CD14-positive monocyte (primary cell): Measurements from ENCODE around the gene MRGPRD. TPM values are rescaled to one million over a fixed set of nuclear protein-coding genes. Genes with fewer than 3 reads are reported as not detected.

Experiments used
- DNase-seq, 3 donors: peaks; one replicate each; pipeline ENCODE4 v3.0.0-alpha.2; 2011 to 2022
- H2AFZ ChIP-seq: 2 replicates; pipeline ENCODE4 v1.6.0; 2012; ENCODE audit warnings: mild to moderate bottlenecking, low read depth, low read length, inconsistent platforms; ENCODE audit not compliant: insufficient read depth, poor library complexity, severe bottlenecking
- H3K27ac ChIP-seq, 2 donors: 1 replicate in 1 of 2; 2 replicates in 1 of 2; pipeline ENCODE4 v1.5.1; 2012 to 2013; ENCODE audit warnings: low read length in 2 of 2, control low read depth in 1 of 2, inconsistent platforms in 1 of 2, low read depth in 1 of 2, mild to moderate bottlenecking in 1 of 2
- H3K27me3 ChIP-seq, 2 donors: one replicate each; pipeline versions ENCODE4 v1.6.0 to v1.6.1; 2011 to 2013; ENCODE audit warnings: low read length in 2 of 2; ENCODE audit not compliant: control insufficient read depth in 2 of 2, insufficient read depth in 2 of 2
- H3K36me3 ChIP-seq, 2 donors: replicated peaks in 1 of 2; 1 replicate in 1 of 2; 2 replicates in 1 of 2; pipeline versions ENCODE4 v1.5.1 to v1.6.1; 2012 to 2013; ENCODE audit warnings: low read length in 2 of 2, control low read depth in 1 of 2, inconsistent platforms in 1 of 2, mild to moderate bottlenecking in 1 of 2; ENCODE audit not compliant: insufficient read depth in 2 of 2, control insufficient read depth in 1 of 2
- H3K4me1 ChIP-seq, 2 donors: 1 replicate in 1 of 2; 2 replicates in 1 of 2; pipeline versions ENCODE4 v1.5.1 to v1.6.1; 2012 to 2013; ENCODE audit warnings: low read length in 2 of 2, control low read depth in 1 of 2, inconsistent platforms in 1 of 2, mild to moderate bottlenecking in 1 of 2, moderate library complexity in 1 of 2; ENCODE audit not compliant: insufficient read depth in 2 of 2, control insufficient read depth in 1 of 2
- H3K4me2 ChIP-seq: replicated peaks from 2 replicates; pipeline ENCODE3; 2012; ENCODE audit warnings: low read length, moderate library complexity, mild to moderate bottlenecking; ENCODE audit not compliant: poor library complexity, severe bottlenecking; ENCODE audit errors: extremely low read depth
- H3K4me3 ChIP-seq, 3 experiments: fragments of 200-600 bp in 1 of 3; sonication (generic) in 1 of 3; replicated peaks in 1 of 3; 1 replicate in 2 of 3; 2 replicates in 1 of 3; pipeline ENCODE4 v1.5.1; 2011 to 2013; ENCODE audit warnings: low read length in 3 of 3, mild to moderate bottlenecking in 3 of 3, control low read depth in 2 of 3, low read depth in 2 of 3, inconsistent platforms in 1 of 3, moderate library complexity in 1 of 3
- H3K79me2 ChIP-seq: 2 replicates; pipeline ENCODE4 v1.6.0; 2012; ENCODE audit warnings: mild to moderate bottlenecking, control low read depth, inconsistent platforms, low read length, moderate library complexity; ENCODE audit not compliant: insufficient read depth
- H3K9ac ChIP-seq: 2 replicates; pipeline ENCODE4 v1.6.0; 2017; ENCODE audit warnings: low read length, mild to moderate bottlenecking; ENCODE audit not compliant: insufficient read depth, poor library complexity, severe bottlenecking
- H3K9me3 ChIP-seq, 2 donors: replicated peaks in 1 of 2; 1 replicate in 1 of 2; 2 replicates in 1 of 2; pipeline versions ENCODE4 v1.5.1 to v1.6.1; 2012 to 2013; ENCODE audit warnings: low read length in 2 of 2, control low read depth in 1 of 2; ENCODE audit not compliant: control insufficient read depth in 1 of 2, insufficient read depth in 1 of 2
- H4K20me1 ChIP-seq: 2 replicates; pipeline ENCODE4 v1.6.0; 2012; ENCODE audit warnings: mild to moderate bottlenecking, low read length, control low read depth, moderate library complexity; ENCODE audit not compliant: insufficient read depth
- H3K27ac Mint-ChIP-seq, 7 donors: one replicate each; pipeline ENCODE4 v1.8.0; 2020; ENCODE audit warnings: mild to moderate bottlenecking in 7 of 7, mixed read lengths in 7 of 7, moderate library complexity in 6 of 7, inconsistent platforms in 2 of 7
- H3K27me3 Mint-ChIP-seq, 3 donors: one replicate each; pipeline ENCODE4 v1.8.0; 2021 to 2022; ENCODE audit warnings: low read depth in 3 of 3, mild to moderate bottlenecking in 3 of 3, mixed read lengths in 3 of 3, moderate library complexity in 3 of 3, inconsistent platforms in 1 of 3
- H3K36me3 Mint-ChIP-seq, 2 donors: one replicate each; pipeline ENCODE4 v1.8.0; 2020; ENCODE audit warnings: mixed read lengths in 2 of 2, inconsistent platforms in 1 of 2, mild to moderate bottlenecking in 1 of 2
- H3K4me1 Mint-ChIP-seq: one replicate; pipeline ENCODE4 v1.8.0; 2020; ENCODE audit warnings: mild to moderate bottlenecking, mixed read lengths
- H3K4me3 Mint-ChIP-seq, 2 donors: one replicate each; pipeline ENCODE4 v1.8.0; 2020; ENCODE audit warnings: mild to moderate bottlenecking in 2 of 2, mixed read lengths in 2 of 2, moderate library complexity in 1 of 2
- H3K9me3 Mint-ChIP-seq, 7 donors: one replicate each; pipeline ENCODE4 v1.8.0; 2020 to 2022; ENCODE audit warnings: mixed read lengths in 7 of 7, mild to moderate bottlenecking in 6 of 7, moderate library complexity in 6 of 7, inconsistent platforms in 2 of 7
- WGBS: methylation state at CpG from one replicate; pipeline ENCODE4 v1.1.5; 2013; ENCODE audit warnings: missing lambda C conversion rate; ENCODE audit not compliant: insufficient coverage; 5-methylcytosine and 5-hydroxymethylcytosine counted together
- intact Hi-C, 2 donors: fragments of 100-400 bp; cut with micrococcal nuclease; formaldehyde crosslinking; loops; one replicate each; pipeline versions ENCODE4 v1.15.0 to v1.15.1; 2023
- polyA plus RNA-seq, 3 donors: library from polyadenylated mRNA; depleted of rRNA in 1 of 3; unstranded in 2 of 3; stranded (reverse) in 1 of 3; fragments of 300-500 nt in 2 of 3; fragments of >200 nt in 1 of 3; fragmentation: Illumina TruSeq in 2 of 3; gene quantifications; 1 replicate in 2 of 3; 2 replicates in 1 of 3; pipeline ENCODE4 v1.2.3, GENCODE V29; 2012 to 2021
- TF ChIP-seq, protein P1 (sequence below): fragments of 200-600 bp; IDR thresholded peaks from one replicate; pipeline ENCODE4 v1.8.0; 2022; ENCODE audit warnings: antibody characterized with exemption, mild to moderate bottlenecking

MRGPRD gene
- polyA plus RNA-seq, 3 donors = not detected

DNA sequence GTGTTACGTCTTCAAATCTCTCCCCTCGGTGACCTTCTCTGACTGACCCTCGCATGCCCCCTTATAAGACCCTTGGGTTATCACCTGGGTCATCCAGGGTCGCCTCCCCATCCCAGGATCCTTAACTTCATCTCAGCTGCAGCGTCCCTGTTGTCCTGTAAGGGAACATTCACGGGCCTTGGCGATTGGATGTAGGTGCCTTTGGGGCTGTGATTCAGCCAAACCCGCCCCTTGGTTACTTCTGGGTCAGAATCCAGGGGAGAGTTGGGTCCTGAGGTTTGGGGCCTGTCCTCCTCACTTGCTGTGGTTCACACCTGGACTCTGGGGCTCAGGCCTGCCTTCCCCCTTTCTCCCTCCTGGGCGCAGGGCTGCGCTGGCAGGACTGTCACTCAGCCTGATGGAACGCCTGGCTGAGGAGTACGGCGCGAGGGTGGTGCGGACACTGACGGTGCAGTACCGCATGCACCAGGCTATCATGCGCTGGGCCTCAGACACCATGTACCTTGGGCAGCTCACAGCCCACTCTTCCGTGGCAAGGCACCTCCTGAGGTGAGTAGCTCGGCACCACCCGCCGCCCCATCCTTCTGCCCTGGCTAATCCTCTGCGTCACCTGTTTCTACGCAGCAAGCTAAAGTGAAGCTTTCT, 47.7 kb downstream of the MRGPRD start:
- TF ChIP-seq, protein P1, sequence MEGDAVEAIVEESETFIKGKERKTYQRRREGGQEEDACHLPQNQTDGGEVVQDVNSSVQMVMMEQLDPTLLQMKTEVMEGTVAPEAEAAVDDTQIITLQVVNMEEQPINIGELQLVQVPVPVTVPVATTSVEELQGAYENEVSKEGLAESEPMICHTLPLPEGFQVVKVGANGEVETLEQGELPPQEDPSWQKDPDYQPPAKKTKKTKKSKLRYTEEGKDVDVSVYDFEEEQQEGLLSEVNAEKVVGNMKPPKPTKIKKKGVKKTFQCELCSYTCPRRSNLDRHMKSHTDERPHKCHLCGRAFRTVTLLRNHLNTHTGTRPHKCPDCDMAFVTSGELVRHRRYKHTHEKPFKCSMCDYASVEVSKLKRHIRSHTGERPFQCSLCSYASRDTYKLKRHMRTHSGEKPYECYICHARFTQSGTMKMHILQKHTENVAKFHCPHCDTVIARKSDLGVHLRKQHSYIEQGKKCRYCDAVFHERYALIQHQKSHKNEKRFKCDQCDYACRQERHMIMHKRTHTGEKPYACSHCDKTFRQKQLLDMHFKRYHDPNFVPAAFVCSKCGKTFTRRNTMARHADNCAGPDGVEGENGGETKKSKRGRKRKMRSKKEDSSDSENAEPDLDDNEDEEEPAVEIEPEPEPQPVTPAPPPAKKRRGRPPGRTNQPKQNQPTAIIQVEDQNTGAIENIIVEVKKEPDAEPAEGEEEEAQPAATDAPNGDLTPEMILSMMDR = no peak
- Histone ChIP-seq H2AFZ (no peak overlapping the region), H3K9ac (no peak overlapping the region), H3K27ac (no peak overlapping the region), H3K27me3 (no peaks in the 10 kb centered on the region), H3K36me3 (peaks cover 71 to 95% of the 10 kb centered on the region in 2 donors), H3K4me2 (no peak overlapping the region), H3K4me1 (peaks cover 11 to 16% of the 10 kb centered on the region in 2 donors), H4K20me1 (no peaks in the 10 kb centered on the region), H3K9me3 (no peaks in the 10 kb centered on the region), H3K79me2 (no peaks in the 10 kb centered on the region), H3K4me3 (no peak overlapping the region)
- Mint-ChIP-seq H3K36me3 (peaks cover 73 to 91% of the 10 kb centered on the region in 2 donors), H3K27ac (peak overlapping the region in 2 of 7 donors; percentile 54 to 66), H3K4me3 (no peak overlapping the region), H3K9me3 (no peaks in the 10 kb centered on the region), H3K4me1 (peaks cover 23% of the 10 kb centered on the region), H3K27me3 (no peaks in the 10 kb centered on the region)
- DNase-seq = no peak
- WGBS = 98% methylated on average over 15 of the region's 24 CpGs
- intact Hi-C loops = no loop called here

DNA sequence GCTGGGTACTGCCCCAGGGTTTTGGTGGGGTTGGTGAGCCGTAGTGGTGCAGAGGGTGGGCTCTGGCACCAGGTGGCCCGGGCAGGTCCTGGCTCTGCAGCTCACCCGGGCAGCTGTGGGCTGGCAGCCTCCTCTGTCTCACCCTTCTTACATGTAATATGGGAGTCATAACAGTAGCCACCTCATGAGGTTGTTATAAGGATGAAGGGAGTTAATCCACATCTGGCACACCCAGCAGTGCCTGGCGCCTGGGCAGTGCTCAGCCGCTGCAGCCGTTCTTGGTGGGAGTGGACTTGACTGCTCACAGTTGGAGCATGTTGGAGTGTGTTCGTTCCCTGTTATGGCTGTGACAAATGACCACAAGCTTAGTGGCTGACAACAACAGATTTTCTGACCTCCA, 48.4 kb downstream of the MRGPRD start:
- peaks cover 64 to 88% of the 10 kb centered on the region in 2 donors for H3K36me3 ChIP-seq
- H3K79me2 ChIP-seq = no peaks in the 10 kb centered on the region
- H3K27ac ChIP-seq = no peak overlapping the region
- H3K9ac ChIP-seq = no peak overlapping the region
- H3K4me3 ChIP-seq = no peak overlapping the region
- WGBS = 95% methylated on average over 2 of the region's 7 CpGs
- no peaks in the 10 kb centered on the region for H3K27me3 Mint-ChIP-seq
- no peaks in the 10 kb centered on the region for H3K9me3 ChIP-seq
- DNase-seq = no peak
- H3K27ac Mint-ChIP-seq = no peak overlapping the region
- TF ChIP-seq, protein P1 = no peak
- no peaks in the 10 kb centered on the region for H3K9me3 Mint-ChIP-seq
- no peak overlapping the region for H2AFZ ChIP-seq
- peaks cover 18 to 23% of the 10 kb centered on the region in 2 donors for H3K4me1 ChIP-seq
- H3K4me2 ChIP-seq = no peak overlapping the region
- peaks cover 67 to 85% of the 10 kb centered on the region in 2 donors for H3K36me3 Mint-ChIP-seq
- no peak overlapping the region for H3K4me3 Mint-ChIP-seq
- intact Hi-C loops = no loop called here
- H3K27me3 ChIP-seq = no peaks in the 10 kb centered on the region
- H3K4me1 Mint-ChIP-seq = peaks cover 30% of the 10 kb centered on the region
- H4K20me1 ChIP-seq = peaks cover 4% of the 10 kb centered on the region
